GM21529 (cell line): ENCODE results near the gene ERAP2.
"Not testable (repeated sequence)": the region's sequence is repeated elsewhere in the genome, so short reads cannot be mapped to it uniquely, and the experiment has no call there.

Source experiments
- ATAC-seq: cut with Tn5 transposase; IDR thresholded peaks from one replicate; pipeline ENCODE4 v1.9.1; 2021; ENCODE audit not compliant: unreplicated experiment

ERAP2 gene

GRCh38 chr5:96930589-96930988 lies 54.3 kb downstream of the ERAP2 start:
- no peak for ATAC-seq

GRCh38 chr5:96931037-96931436 lies 54.7 kb downstream of the ERAP2 start:
- ATAC-seq: not testable (repeated sequence)

DNA sequence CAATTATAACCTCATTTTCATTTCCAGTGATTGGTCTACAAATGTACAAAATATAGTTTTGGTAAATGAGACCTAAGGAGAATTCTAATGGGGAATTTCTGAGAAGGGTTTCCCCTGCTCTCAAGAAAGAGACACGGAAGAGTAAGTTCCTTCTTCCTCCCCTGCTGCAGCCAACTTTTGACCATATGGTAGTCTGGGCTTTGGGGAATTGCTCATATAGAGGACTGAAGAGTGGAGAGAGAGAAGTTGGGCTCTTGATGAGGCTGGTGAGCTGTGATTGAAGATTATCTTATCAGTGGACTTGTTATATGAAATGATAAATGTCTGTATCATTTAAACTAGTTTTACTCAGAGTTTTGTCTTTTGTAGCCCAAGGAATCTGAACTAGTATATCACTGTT lies 55.3 kb downstream of the ERAP2 start:
- ATAC-seq: no peak

DNA sequence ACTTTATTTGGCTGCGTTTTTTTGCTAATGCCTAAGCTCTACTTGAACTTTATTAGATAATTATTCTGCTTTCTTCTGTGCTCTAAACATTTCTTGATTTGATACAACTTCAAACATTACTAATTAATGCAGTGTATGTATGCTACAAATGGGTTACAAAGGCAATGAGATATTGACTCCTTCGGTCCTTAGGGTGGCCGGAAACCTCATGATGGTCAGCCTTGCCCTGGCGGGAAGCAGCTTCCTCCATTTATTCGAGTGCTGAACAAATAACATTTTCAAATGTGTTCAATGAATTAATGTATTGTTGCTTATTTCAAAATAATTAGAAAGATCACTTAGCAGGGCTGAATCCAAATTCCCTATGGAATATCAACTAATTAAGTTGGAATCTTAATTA lies 55.7 kb downstream of the ERAP2 start:
- ATAC-seq: no peak

- peak; percentile 0 for ATAC-seq
These were observed 57.7 kb downstream of the ERAP2 start for GRCh38 chr5:96933764-96934707.

GRCh38 chr5:96934708-96935558 lies 58.6 kb downstream of the ERAP2 start:
- peak; percentile 59 for ATAC-seq

GRCh38 chr5:96935559-96936430 lies 59.5 kb downstream of the ERAP2 start, which contains the start of gene LNPEP:
TSS of gene LNPEP (plus strand) at chr5:96936080. CDS start at chr5:96936156, 76 bp downstream.
- ATAC-seq: peak; percentile 52

GRCh38 chr5:96936431-96937320 lies 60.4 kb downstream of the ERAP2 start:
- ATAC-seq: peak; percentile 25

DNA sequence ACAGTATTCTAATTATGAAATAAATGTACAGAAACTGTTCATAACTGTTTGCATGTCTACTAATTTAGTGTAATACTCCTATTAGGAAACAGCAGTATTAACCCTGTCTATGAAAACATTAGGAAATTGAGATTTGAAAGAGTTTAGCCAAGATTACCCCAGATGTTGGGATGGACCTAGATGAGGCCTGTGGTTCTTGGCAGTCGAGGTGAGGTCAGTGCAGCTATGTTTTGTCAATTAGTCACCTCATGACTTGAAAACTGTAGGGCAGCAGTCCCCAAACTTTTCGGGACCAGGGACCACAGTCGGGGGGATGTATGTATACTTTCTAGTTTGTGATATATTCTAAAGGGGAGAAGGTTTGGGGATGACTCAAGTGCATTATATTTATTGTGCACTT lies 64.3 kb downstream of the ERAP2 start:
- ATAC-seq: no peak

DNA sequence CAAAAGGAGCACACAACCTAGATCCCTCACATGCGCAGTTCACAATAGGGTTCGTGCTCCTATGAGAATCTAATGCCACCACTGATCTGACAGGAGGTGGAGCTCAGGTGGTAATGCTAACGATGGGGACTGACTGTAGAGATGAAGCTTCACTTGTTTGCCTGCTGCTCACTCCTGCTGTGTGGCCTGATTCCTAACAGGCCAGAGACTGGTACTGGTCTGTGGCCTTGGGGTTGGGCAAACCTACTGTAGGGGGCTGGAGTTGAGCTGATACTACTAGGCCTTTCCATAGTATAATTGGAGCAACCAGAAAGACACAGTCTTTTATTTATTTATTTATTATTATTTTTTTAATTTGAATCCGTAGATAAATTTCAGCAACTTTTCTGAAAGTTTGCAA lies 64.8 kb downstream of the ERAP2 start:
- ATAC-seq: no peak

GRCh38 chr5:96942078-96942477 lies 65.8 kb downstream of the ERAP2 start:
- no peak for ATAC-seq

GRCh38 chr5:96942911-96943310 lies 66.6 kb downstream of the ERAP2 start:
- no peak for ATAC-seq

- ATAC-seq: no peak
These were observed 67.5 kb downstream of the ERAP2 start for GRCh38 chr5:96943799-96944198.

DNA sequence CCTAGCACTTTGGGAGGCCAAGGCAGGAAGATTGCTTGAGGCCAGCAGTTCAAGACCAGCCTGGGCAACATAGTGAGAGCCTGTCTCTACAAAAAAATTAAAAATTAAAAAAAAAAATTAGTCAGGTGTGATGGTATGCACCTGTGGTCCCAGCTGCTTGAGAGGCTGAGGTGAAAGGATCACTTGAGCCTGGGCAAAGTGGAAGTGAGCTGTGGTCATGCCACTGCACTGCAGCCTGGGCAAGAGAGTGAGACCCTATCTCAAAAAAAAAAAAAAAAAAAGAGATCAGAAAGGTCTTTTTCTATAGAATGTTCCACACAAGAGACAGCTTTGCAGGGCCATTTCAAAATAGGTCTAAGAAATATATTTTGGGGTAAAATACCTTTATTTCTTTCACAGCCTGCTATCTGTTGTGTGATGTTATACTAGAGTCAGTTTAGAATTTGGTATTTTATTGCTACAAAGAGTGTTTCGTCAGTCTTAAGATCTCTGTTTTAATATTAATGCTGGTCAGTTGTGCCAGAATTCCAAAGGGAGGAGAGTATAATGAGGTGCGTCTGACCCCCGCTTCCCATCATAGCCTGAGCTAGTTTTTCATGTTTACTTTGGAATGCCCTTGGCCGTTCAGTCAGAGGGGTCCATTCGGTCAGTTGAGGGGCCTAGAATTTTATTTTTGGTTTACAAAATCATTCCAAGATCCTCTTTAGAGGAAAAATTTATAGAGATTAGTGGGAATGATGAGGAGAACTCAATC lies 69.0 kb downstream of the ERAP2 start:
- ATAC-seq: no peak

DNA sequence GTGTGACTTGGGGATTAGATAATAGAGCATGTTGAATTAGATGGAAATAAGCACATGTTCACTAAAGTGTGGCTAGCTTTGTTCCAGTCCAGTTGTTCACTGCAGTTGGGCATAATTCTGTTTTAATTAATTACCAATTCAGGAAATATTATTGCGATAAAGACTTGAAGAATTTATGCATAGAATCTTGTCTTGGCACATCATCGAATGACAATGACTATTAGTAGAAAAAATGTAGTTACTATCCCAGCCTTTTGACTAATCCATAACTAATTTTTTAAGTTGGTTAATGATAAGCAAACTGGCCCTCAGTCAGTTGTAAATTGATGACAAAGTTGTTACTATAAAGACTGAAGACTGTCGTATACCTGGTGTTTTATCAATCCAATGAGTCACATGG lies 70.1 kb downstream of the ERAP2 start:
- no peak for ATAC-seq

DNA sequence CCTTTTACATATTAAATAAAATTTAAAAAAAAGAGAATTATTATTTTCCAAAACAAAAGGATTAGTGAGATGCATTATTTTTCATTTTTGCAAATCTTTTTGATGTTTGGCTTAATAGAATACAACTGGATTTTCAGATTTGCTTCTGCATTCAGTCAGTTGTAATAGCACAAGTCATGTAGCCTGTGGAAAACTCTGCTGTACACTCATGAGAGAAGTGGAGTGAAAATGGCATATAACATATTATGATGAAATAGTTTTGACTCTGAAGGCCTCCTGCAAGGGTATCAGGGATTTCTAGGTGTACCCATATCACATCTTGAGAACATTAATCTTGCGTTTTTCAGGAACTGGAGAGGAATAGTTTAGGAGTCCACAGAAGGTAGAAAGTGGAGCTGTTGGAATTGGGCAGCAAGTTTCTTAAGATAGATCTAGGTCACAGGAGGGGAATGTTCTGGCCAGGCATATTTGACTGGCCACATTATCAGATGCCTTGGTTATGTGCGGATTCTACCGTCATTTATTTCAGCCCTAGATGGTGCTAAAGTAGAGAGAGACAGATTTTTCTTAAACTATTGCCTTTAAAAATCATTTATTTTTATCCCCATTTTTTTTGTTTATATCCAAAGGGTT lies 75.9 kb downstream of the ERAP2 start:
- ATAC-seq: no peak

DNA sequence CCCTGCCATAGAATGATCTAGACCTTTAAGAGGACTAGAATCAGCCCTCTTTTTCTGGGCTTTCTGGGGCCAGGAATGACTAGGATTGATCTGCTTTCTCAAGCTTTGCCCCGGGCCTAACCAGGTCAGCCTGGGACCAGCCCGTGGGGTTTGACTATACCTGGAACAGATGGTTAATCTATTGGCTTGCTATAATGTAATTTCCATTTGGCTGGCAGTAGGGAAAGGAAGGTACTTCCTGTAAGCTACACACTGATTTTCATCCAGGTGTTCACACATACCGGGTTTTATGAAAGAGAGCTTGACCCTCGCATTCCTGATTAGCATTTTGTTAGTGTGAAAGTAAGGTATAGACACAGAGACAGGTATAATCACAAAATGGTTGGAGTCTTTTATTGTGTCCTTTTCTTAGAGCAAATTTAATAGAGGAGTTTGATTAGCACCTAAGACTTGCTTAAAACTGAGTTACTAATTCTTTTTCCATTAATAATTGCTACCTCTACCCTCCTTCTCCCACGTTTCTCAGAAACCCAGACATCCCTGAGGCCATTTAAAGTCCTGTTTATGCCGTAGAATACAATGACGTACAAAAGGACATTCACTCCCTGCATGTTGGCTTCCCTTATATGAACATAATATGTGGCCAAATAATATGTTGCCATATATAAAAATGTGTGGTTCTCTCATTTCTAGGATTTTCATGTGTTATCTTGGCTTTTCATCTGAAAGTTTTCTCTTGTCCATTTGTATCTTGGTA lies 76.9 kb downstream of the ERAP2 start:
- ATAC-seq: no peak
